ENCODE results near the gene FN3KRP.

DNA sequence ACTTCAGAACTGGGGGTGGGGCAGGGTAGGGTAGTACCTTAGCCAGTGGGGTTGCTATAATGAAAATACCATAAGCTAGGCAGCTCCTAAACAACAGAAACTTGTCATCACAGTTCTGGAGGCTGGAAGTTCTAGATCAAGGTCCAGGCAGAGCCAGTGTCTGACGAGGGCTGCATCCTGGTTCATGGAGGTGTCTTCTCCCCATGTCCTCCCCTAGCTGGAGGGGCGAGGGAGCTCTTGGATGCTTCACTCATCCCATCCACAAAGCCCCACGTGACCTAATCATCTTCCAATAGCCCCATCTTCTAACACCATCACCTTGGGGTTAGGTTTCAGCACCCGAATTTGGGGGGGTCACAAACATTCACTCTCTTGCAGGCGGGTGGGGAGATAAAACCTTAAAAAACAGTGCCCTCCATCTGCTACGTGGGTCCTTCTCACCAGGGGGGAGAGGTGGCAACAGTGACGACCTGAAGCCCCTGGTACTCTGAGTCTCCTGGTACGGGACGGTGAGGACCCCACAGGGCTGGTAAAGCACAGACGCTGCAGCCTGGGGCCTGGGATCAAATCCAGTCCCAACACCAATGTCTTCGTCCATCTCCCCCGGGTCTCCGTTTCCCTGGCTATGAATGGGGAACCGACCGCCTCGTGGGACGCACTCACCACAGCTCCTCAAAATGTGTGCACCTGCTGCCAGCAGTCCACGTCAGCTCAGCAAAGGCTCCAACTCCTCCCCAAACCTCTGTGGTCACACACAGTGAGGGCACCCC is 40.8 kb upstream of the FN3KRP start:
- no peak for TF ChIP-seq CTCF (IDR thresholded peaks at IDR 0.05)
- TF ChIP-seq SOX15 (CRISPR knock-in tag; IDR thresholded peaks at IDR 0.05) = no peak
- no peak for TF ChIP-seq MAX (CRISPR knock-in tag; IDR thresholded peaks at IDR 0.05)
- TF ChIP-seq PREB (CRISPR knock-in tag; IDR thresholded peaks at IDR 0.05; ENCODE audit: borderline replicate concordance) = no peak
- no peak for TF ChIP-seq TEAD4 (CRISPR knock-in tag; IDR thresholded peaks at IDR 0.05)
- no peak for TF ChIP-seq FOXP1 (CRISPR knock-in tag; IDR thresholded peaks at IDR 0.05; ENCODE audit: borderline replicate concordance)
- no peak for TF ChIP-seq SP1 (CRISPR knock-in tag; conservative IDR thresholded peaks at IDR 0.05)
- TF ChIP-seq, protein P1, sequence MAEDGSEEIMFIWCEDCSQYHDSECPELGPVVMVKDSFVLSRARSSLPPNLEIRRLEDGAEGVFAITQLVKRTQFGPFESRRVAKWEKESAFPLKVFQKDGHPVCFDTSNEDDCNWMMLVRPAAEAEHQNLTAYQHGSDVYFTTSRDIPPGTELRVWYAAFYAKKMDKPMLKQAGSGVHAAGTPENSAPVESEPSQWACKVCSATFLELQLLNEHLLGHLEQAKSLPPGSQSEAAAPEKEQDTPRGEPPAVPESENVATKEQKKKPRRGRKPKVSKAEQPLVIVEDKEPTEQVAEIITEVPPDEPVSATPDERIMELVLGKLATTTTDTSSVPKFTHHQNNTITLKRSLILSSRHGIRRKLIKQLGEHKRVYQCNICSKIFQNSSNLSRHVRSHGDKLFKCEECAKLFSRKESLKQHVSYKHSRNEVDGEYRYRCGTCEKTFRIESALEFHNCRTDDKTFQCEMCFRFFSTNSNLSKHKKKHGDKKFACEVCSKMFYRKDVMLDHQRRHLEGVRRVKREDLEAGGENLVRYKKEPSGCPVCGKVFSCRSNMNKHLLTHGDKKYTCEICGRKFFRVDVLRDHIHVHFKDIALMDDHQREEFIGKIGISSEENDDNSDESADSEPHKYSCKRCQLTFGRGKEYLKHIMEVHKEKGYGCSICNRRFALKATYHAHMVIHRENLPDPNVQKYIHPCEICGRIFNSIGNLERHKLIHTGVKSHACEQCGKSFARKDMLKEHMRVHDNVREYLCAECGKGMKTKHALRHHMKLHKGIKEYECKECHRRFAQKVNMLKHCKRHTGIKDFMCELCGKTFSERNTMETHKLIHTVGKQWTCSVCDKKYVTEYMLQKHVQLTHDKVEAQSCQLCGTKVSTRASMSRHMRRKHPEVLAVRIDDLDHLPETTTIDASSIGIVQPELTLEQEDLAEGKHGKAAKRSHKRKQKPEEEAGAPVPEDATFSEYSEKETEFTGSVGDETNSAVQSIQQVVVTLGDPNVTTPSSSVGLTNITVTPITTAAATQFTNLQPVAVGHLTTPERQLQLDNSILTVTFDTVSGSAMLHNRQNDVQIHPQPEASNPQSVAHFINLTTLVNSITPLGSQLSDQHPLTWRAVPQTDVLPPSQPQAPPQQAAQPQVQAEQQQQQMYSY (CRISPR knock-in tag; IDR thresholded peaks at IDR 0.05) = no peak
- TF ChIP-seq USF1 (CRISPR knock-in tag; IDR thresholded peaks at IDR 0.05) = no peak

All from WTC11 (cell line).